HG03442 (cell line): ENCODE data around the gene FNTB.

Source experiments
- ATAC-seq: cut with Tn5 transposase; IDR thresholded peaks from one replicate; pipeline ENCODE4 v1.9.1; 2021; ENCODE audit warnings: mild to moderate bottlenecking, moderate library complexity; ENCODE audit not compliant: unreplicated experiment

FNTB gene

GRCh38 chr14:65110525-65110924 is 123.8 kb downstream of the FNTB start:
- ATAC-seq = no peak
